ENCODE measurements around the gene CCL11.

- no peak for TF ChIP-seq IKZF3 (tag by site-specific recombination; IDR thresholded peaks at IDR 0.05)
- no peak for TF ChIP-seq ZNF776 (tag by site-specific recombination; IDR thresholded peaks at IDR 0.05; ENCODE audit: borderline replicate concordance)
- TF ChIP-seq ZNF174 (tag by site-specific recombination; IDR thresholded peaks at IDR 0.05): no peak
- TF ChIP-seq, protein P1, sequence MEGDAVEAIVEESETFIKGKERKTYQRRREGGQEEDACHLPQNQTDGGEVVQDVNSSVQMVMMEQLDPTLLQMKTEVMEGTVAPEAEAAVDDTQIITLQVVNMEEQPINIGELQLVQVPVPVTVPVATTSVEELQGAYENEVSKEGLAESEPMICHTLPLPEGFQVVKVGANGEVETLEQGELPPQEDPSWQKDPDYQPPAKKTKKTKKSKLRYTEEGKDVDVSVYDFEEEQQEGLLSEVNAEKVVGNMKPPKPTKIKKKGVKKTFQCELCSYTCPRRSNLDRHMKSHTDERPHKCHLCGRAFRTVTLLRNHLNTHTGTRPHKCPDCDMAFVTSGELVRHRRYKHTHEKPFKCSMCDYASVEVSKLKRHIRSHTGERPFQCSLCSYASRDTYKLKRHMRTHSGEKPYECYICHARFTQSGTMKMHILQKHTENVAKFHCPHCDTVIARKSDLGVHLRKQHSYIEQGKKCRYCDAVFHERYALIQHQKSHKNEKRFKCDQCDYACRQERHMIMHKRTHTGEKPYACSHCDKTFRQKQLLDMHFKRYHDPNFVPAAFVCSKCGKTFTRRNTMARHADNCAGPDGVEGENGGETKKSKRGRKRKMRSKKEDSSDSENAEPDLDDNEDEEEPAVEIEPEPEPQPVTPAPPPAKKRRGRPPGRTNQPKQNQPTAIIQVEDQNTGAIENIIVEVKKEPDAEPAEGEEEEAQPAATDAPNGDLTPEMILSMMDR (tag by site-specific recombination; IDR thresholded peaks at IDR 0.05): no peak
- TF ChIP-seq ZNF585B (tag by site-specific recombination; IDR thresholded peaks at IDR 0.05): no peak
- no peak for TF ChIP-seq ZNF121 (tag by site-specific recombination; IDR thresholded peaks at IDR 0.05)
- no peak for TF ChIP-seq ZNF23 (tag by site-specific recombination; IDR thresholded peaks at IDR 0.05; ENCODE audit: borderline replicate concordance)
- TF ChIP-seq ZNF211 (tag by site-specific recombination; IDR thresholded peaks at IDR 0.05; ENCODE audit: low read depth): no peak
These were observed 5.0 kb downstream of the CCL11 start for GRCh38 chr17:34290586-34290985.

Measured in HEK293 (cell line).